Activated naive CD4-positive, alpha-beta T cell (primary cell): ENCODE results near the gene ANXA8.
"Not testable (repeated sequence)": the region's sequence is repeated elsewhere in the genome, so short reads cannot be mapped to it uniquely, and the experiment has no call there.

Source experiments
- DNase-seq, 4 experiments: peaks; one replicate each; lab custom pipeline; 2025; lab: John Stamatoyannopoulos, UW

ANXA8 gene

DNA sequence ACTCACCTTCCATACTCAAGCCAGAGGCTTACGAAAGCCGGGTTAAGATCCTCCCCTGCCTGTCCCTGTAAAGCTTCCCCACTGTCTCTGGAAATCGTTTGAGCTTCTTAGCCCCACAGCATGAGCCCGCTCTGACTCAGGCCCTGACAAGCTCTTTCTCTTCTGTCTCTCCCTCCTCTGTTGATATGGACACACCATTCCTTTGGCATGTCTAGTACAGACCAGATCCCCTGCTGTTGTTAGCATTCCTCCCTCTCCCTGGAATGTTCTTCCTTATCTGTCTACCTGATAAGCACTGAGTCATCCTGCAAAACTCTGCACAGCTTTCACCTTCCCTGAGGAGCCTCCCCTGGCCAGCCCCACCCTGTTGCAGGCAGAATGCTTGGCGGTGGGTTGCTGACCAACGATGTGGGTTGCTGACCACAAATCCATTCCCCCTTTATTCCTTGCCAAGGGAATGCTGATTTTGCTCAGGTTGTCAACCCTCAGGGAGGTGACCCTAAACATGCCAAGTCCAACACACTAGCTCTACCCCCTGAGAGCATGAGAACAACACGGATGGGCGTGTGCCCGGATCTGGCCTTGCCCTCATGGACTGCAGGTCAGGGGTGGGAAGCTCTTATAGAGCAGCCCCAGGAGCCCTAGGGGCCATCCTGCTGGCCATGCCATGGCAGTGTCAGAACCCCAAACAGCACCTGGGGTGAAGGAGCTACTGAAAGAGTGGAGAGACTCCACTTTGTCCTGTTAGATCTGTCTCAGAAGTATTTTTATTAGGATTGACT, 21.1 kb downstream of the ANXA8 start:
- DNase-seq: not testable (repeated sequence)

- not testable (repeated sequence) for DNase-seq
Observed at GRCh38 chr10:47461261-47461687, 22.6 kb downstream of the ANXA8 start.

- no peak for DNase-seq
Observed at GRCh38 chr10:47458466-47459154, 25.3 kb downstream of the ANXA8 start.

- no peak for DNase-seq
Observed at GRCh38 chr10:47457826-47458225, 26.1 kb downstream of the ANXA8 start.

DNA sequence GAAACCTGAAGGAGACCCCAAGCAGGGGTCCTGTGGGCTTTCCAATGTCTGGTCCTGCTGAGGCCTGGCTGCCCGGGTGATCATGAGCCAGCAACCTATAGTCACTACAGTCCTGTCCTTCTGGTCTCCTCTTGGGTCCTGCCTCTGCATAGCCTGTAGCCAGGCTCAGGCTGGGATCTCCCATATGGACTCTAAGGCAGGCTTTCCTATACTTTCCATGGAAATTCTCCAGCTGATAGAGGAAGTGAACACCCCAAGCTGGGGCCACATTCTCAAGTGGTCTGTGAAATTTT, 26.4 kb downstream of the ANXA8 start:
- no peak for DNase-seq

- no peak for DNase-seq
Observed at GRCh38 chr10:47456794-47457527, 27.0 kb downstream of the ANXA8 start.

DNA sequence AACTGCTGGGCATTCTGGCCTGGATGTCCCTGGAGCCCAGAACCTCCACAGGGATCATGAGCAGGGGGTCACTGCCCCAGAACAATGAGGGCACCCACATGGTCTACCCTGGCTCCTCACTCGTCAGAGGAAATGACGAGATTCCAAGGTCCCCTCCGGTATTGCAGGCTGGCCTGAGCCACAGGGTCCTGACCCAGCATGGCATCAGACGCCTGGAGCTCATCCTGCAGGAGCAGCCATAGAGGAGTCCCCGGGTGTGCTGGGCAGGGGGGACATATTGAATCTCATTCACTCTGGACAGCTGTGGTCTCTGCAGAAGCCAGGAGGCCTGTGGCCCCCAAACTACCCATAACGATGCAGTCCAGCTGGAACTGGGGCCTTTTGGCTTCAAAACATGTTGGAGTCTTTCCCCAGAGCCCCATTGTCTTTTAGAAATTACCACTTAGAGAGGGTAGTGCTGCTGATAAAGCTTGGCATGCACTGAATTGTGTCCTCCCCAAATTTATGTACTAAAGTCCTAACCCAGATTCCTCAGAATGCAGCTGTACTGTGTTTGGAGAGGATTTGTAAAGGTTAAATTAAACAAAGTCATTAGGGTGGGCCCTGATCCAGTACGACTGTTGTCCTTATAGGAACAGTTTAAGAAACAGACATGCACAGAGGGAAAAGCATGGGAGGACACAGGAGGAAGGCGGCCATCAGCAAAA, 27.7 kb downstream of the ANXA8 start:
- no peak for DNase-seq

DNA sequence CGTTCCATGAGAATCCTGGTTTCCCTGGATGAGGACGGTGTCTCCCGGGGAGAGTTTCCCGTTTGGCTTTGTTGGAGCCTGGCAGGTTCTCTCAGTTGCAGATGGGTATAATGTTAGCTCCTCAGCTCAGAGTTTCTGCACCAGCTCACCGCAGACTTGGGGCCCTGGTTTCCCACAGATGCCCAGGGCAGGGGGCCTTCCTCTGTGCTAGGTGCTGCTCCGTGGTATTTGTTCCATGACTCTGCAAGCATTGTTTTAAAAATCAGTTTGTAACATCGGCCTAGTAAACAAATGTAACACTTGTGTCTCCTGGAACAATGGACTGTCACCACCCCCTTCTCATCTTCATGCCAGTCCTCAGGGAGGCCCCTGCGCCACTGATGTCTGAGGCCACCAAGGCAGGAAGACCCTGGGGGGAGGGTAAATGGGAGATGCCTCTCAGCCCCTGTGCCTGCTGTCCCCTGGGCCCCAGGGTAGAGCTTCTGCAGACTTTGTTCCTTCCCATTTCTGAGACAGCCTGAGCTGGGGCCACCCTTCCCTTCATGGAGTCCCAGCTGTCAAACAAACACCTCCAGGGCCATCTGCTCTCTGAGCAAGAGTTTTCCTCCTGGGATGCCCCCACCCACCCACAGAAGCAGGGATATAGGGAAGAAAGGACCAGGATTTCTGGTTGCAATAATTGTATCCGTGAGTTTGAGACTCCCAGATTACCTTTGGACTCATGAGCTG, 28.4 kb downstream of the ANXA8 start:
- DNase-seq: not testable (repeated sequence)

DNA sequence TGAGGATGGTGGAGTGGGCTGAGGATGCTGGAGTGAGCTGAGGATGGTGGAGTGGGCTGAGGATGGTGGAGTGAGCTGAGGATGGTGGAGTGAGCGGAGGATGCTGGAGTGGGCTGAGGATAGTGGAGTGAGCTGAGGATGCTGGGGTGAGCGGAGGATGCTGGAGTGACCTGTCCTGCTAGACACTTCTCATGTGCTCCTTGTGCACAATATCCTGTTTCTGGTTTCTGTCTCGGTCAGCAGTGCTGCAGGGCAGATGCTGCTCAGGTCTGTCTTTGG, 29.2 kb downstream of the ANXA8 start:
- DNase-seq: no peak

DNA sequence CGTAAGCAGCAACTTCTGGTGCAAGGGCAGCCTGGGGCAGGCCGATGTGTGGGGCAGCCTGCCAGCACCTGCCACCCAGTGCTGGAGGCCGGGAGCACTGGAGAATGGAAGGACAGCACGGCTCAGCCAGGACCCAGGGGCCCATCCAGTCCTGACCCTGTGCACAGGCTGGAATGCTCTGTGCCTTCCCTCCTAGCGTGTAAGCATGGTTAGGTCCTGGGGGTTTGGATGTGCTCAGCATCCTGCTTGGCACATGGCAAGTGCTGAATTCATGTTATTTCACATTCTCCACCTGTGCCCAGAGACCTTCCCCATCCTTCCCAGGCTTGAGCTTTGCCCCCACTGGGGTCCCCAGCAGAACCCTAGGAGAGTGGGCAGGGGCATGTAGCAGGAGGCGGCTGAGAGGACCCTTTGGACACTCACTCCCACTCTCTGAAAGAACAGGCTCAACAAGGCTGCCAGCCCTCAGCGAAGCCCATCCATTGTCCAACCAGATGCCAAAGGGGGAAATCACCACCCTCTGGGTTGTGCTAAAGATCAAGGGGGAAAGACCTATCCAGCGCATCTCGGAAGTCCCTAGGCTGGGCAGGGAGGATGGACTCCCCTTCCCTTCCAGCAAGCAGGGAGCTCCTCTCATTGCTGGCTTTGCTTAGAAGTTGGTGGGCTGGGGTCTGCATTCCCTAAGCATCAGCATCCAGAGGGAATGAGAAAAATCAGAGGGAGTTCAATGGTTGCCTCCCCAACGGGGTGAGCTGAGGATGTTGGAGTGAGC, 29.7 kb downstream of the ANXA8 start:
- DNase-seq: no peak

DNA sequence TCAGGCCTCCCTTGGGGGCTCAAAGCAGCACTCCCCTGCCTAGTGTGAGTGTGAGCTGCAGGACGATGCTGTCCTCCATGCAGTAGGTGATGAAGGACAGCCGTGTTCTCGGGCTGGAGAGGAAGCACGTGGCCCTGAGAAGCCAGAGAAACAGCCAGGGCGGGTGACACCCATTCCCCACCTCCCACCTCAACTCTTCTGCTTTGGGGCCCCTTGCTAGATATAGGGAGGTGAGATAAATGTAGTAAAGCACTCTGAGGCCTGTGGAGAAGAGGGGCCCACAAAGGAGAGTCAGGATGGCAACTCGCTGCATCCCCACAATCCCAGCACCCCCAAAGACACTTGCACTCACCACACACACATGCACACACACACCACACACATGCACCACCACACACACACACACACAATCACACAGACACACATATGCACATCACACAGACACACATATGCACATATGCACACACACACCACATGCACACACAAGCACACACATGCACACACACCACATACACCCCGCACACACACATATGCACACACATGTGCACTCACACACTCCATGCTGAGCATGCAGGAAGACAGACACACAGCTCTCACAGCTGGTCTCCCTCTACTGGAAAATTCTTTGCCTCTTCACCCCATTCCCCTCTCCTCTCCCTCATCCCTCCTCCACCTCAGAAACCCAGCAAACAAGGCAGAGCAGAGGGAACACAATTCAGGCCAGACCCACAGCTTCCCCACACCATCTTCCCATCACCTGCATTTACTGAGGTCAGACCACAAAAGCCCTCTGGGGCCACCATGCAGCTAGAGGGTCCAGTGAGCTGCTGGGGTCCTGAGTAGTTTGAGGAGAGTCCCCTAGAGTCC, 30.5 kb downstream of the ANXA8 start:
- no peak for DNase-seq

GRCh38 chr10:47452495-47453140, 31.3 kb downstream of the ANXA8 start:
- no peak for DNase-seq

DNA sequence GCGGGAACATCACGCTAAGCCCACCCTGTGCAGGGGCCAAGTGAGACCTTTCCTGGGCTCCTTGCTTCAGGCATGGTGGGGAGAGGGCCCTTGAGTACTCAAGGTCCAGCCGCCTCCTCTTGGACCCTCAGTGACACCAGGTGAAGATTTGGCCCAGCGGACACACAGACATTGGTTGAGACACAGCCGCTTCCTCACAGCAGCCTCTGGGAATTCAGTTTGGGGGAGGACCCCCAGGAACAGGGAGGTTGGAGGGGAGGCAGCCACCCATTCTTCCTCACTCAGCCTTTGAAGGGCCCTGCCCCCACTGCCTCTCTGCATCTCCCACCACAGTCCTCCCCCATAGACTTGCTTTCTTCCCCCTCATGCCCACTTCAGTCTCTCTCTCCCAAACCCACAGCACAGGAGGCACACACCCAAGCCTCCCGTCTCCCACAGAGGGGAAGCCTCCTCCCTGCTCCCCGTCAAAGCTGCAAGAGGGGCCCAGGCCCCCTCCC, 31.9 kb downstream of the ANXA8 start:
- DNase-seq: no peak

DNA sequence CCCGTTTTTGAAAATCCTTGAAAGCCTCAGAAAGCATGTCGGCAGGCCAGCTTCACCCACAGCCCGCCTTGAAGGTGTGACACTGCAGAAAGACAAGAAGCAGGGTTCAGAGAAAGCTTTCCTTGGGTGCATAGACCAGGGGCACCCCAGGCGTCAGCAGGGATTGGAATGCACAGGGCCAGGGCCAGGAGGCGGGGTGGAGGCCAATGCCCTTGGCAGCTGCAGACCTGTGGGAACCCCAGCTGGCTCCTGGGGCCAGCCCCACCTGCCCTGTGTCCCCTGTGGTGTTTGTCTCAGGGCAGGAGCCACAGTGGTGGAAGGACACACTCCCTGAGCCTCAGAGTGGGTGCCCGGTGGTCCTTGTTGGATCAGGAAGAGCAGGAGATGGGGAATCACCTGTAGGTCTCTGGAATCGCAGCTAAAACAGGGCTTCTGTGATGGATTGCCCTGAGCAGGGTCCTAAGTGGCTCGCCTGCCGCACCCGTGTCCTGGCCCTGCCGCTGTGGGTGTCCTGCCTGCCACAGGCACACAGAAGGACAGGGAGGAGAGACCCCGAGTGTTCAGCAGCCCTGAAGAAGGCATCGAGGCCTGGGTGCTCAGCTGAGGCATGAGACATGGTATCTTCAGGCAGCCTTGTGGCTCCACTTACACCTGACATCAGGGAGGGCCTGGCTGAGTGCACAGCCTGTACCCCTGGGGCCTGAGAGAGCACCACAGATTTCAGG, 32.5 kb downstream of the ANXA8 start:
- no peak for DNase-seq

- no peak for DNase-seq
Observed at GRCh38 chr10:47450442-47450841, 33.5 kb downstream of the ANXA8 start.

DNA sequence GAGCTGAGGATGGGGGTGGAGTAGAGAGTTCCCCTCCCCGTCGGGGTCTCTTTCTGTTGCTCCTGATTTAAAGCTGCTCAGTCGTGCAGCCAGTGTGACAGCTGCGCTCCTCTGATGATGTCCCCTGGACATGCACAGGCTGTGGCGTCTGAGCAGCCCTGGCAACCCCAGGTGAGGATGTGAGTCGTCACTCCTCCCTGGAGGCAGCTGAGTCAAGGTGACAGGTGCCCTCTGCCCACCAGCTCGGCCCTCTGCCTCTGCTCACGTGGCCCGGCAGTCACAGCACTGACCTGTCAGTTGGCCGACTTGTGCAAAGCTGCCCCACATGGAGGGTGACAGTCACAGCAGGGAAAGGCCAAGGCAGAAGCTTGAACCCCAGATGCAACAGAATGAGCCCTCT, 33.9 kb downstream of the ANXA8 start:
- DNase-seq: no peak

GRCh38 chr10:47449102-47449978, 34.6 kb downstream of the ANXA8 start:
- no peak for DNase-seq

- DNase-seq: no peak
Observed at GRCh38 chr10:47447705-47448104, 36.2 kb downstream of the ANXA8 start.
